Activated CD4-positive, CD25-positive, alpha-beta regulatory T cell treated with anti-CD3 and anti-CD28 coated beads, Interleukin-2, amount 50 U/mL, for 24 hours (primary cell): ENCODE measurements around the gene TXNIP.
"Not testable (repeated sequence)": the region's sequence is repeated elsewhere in the genome, so short reads cannot be mapped to it uniquely, and the experiment has no call there.

Source experiments
- ATAC-seq, 2 donors: fragments of 150-1000 bp; cut with Tn5 transposase; one replicate each; pipeline ENCODE4 v1.10.0; 2021; ENCODE audit warnings: mild to moderate bottlenecking in 1 of 2, moderate library complexity in 1 of 2

Gene TXNIP, protein sequence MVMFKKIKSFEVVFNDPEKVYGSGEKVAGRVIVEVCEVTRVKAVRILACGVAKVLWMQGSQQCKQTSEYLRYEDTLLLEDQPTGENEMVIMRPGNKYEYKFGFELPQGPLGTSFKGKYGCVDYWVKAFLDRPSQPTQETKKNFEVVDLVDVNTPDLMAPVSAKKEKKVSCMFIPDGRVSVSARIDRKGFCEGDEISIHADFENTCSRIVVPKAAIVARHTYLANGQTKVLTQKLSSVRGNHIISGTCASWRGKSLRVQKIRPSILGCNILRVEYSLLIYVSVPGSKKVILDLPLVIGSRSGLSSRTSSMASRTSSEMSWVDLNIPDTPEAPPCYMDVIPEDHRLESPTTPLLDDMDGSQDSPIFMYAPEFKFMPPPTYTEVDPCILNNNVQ

DNA sequence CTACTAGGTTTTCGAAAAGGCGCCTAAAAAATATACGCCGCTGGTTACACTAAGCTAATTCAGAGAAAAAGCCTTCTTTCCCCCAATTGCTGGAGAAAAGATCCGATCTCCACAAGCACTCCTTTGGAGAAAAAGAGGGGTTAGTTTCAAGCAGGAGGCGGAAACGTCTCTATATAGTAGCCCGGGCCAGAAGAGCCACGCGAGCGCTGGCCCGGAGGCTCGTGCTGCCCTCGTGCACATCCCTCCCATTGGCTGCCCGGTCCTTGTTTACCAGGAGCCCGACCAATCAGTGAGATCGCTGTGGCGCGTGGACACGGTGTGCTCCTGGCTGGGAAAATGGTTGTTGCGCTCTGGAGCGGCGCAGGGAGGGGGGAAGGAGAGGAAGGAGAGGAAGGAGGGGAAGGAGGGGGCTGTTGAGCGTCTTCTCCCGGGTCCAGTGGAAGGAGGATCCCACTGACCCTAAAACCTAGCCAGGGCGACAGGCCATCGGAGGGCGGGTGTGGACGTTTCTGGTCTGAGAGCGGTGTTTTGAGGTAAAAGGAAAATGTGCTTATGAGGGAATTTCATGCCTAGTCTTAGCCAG lies at the start of gene TXNIP:
Gene TXNIP (minus strand): TSS at position 147 of the 583 bp plus-strand sequence. CDS start 313 bp downstream, outside the sequence.
- peak; percentile 95 to 96 for ATAC-seq

DNA sequence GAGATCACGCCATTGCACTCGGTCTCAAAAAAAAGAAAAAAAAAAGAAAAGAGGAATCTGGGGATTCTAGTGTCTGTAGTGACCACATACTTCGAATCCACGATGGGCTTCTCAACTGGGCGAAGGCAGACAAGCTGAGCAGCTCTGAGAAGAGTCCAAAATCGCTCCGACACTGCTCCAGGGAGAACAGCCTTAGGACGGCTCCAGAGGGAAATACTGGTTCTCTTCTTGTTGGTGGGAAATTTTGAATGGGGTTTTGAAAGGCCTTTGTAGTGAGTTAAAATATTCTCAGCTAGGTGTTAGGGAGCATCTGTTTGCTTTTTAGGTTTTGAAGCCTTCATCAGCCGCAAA lies 43.4 kb upstream of the TXNIP start:
- ATAC-seq: no peak

DNA sequence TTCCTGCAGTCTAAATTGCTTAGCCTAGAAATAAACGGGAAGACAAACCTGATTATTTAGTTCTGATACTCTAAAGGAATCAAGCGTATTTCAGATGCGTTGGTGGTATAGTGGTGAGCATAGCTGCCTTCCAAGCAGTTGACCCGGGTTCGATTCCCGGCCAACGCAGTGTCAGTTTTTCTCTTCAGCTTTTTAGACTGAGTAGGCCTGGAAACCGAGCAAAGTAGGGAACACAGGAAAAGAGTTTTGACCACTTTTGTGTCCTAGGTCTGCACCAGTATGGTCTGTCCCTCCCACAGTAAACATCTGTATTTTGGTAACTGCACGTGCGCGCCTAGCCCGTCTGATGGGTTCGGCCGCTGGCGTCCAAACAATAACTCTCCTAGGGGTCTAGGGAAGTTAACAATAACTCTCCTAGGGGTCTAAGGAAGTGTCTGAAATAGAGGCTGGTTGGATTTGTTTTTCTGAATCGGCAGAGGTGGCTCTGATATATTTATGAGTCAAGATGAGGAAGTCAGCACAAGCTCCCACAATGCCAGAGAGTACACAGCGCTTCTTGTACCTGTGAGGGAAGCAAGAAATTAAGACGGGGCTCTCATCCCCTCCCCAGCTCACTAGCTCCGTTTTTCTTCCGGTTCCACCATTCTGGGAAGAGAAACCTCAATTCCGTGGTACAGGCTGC lies 40.7 kb upstream of the TXNIP start:
- ATAC-seq: peak; percentile 44 to 52

DNA sequence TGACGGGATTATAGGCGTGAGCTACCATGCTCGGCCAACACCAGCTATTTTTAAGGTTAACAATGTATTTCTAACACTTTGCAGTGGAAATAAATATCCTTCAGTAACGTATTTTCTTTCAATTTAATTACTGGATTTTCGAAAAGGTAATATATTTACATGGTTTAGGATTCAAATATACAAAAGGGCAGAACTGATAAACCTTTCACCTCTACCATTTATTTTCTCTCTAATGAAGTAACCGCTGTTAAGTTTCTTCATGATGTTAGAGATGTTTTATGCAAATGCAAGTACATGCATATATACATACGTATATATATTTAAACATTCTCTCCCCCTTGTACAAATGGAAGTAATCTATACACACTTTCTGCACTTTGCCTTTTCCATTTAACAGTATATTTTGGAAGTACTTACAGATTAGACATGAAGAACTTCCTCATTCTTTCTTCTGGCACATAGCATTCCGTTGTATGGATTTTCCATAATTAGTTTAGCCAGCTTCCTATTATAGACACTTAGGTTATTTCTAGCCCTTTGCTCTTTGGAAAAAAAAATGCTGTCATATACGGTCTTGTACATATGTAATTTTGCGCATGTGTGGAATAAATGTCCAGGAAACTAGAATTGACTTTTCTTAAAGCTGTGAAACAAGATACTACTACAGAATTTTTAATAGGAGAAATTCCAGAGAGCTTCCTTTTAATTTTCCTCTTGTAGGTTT lies 40.0 kb upstream of the TXNIP start:
- no peak for ATAC-seq

DNA sequence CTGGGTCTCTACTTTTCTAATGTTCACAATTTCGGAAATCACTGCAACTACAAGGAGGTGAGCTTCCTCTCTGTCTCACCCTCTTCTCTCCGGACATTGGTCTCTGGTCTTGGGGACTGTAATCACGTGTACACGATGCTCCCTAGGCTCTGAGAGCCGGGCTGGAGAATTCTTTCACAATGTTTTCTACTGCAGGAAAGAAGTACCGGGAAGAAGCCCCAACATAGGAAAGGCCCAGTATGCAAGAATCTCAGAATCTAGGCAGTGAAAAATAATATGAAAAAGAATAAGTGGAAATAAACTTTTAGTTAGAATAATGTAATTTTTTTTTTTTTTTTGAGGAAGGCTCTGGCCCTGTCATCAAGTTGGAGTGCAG lies 38.7 kb upstream of the TXNIP start:
- ATAC-seq: no peak

DNA sequence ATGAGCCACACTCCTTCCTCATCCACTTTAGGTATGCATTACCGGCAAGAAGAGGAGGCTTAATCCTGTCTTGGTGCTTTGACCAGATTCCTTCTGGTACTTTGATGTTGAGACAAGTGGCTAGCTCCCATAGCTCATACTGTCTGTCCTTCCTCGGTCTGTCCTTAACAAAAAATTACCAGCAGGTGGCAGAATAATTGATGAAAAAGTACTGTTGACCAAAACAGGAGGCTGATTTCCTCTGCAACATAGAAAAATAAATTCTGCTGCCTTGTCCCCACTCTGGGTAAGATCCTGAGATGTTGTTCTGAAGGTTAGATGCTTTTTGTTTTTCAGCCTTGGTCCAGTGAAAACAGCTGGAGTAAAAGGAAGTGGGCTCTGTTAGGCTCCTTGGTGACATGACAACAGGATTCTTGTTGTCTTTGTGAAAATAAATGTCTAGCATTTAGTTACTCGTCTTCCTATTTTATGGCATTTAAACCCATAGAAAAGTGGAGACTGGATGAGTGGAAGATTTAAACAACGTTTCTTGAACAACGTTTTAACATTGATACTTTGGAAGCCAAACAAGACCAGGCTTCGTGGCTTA lies 36.3 kb upstream of the TXNIP start:
- ATAC-seq: no peak

DNA sequence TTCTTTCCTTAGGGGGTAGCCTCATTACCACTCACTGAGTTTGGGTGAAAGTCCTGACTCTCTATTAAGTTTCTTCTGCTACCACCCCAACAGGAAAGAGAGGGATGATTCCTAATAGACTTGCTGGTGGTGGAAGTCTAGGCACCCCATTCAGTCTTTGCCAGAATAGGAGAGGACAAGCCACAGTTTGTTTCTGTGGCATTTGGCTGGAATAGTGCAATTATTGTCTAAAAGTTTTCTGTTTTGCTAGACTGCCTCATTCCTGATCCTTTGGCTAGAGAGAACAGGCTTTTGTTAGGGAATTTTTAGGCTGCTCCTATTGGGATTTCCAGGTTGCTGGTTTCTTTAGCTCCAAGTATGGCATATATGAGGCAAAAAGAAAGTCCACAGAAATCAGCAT lies 35.1 kb upstream of the TXNIP start:
- no peak for ATAC-seq

DNA sequence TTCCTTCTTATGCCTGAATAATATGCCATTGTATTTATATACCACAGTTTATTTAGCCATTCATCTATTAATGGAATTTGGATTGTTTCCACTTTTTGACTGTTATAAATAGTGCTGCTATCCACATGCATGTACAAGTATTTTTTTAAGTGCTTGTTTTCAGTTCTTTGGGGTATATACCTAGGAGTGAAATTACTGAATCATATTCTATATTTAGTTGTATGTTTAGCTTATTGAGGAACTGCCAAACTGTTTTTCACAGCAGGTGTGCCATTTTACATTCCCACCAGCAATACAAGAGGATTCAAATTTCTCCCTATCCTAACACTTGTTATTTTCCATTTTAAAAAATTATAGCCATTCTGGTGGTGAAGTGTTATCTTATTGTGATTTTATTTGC lies 32.7 kb upstream of the TXNIP start:
- ATAC-seq: no peak

DNA sequence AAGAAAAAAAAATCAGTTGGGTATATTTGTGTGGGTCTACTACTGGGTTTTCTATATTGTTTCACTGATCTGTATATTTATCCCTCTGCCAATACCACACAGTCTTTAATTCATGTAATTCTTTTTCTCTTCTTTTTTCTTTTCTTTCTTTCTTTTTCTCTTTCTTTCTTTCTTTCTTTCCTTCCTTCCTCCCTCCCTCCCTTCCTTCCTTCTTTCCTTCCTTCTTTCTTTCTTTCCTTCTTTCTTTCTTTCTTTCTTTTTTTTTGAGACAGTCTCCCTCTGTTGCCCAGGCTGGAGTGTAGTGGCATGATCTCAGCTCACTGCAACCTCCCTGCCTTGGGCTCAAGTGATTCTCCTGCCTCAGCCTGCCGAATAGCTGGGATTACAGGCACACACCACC lies 30.3 kb upstream of the TXNIP start:
- not testable (repeated sequence) for ATAC-seq

DNA sequence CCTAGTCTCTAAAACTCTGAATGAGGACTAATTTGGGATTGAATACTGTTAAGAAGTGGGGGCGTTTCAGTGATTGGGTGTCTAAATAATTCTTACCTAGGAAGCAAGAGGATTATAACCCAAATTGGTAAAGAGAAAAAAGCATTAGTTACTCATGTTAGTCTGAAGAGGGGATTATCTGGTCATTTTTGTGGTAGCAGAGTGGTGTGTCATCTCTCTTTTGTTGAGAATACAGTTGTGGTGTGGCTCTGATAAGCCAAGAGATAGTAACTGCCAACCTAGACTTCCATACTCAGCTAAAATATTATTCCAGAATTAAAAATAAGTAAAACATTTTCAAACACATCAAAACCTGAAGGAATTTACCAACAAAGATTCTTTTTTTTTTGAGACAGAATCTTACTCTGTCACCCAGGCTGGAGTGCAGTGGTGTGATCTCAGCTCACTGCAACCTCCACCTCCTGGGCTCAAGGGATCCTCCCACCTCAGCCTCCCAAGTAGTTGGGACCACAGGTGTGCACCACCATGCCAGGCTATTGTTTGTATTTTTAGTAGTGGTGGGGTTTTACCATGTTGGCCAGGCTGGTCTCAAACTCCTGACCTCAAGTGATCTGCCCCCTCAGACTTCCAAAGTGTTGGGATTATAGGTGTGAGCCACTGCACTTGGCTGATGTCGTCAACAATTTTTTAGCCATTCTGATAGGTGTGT lies 29.6 kb upstream of the TXNIP start:
- not testable (repeated sequence) for ATAC-seq

DNA sequence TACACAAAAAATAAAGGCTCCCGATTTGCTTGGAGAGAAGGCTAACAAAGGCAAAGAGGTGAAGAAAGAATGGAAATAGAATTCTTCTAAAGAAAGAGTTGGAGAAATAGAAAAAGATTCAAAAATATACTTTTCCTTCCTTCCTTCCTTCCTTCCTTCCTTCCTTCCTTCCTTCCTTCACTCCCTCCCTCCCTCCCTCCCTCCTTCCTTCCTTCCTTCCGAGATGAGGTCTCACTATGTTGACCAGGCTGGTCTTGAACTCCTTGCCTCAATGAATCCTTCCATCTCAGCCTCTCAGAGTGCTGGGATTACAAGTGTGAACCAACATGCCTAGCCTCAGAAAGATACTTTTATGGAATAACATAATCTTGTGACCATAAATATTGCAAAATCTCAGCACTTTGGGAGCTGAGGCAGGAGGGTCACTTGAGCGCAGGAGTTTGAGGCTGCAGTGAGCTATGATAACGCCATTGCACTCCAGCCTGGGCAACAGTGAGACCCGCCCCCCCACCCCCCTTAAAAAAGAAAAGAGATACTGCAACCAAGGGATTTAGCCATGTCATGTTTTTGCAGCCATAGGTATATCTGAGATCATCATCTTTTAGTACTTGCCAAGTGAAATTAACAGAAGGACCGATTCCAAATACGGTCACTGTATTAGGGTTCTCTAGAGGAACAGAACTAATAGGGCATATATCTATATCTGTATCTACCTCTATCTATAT lies 26.2 kb upstream of the TXNIP start:
- ATAC-seq: no peak

DNA sequence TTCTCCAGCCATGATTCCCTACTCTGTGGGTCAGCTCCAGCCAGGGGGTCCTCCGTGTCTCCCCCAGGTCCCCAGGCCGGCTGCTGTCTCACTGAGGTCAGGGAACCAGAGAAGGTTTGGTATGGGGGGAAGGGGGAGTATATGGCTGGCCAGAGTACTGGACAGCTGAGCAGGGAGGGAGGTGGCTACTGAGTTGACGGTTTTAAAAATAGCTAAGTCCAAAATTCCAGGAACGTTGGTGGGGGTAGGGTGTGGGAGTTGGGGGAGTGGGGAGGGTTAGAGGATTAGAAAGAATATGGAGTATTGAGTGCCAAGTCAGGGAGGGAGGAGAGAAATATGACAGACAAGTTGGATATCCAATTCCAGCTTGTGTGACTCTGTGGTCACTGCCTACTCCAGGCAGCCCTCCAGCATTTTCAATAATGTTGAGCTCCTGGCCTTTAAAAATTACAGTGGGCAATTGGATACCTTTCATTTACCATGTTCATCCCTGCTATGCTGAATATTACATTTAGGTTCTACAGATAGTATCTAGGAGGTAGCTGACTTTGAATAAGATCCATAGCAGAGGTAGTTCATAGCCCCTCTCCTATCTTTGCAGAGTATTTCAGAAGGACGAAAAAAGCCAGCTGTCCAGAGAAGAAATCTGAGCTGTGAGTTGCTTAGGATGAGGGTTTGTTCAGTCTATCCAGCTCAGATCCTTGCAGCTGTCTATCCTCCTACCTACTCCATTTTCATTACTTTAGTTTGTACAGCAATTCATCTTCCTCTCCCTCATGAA lies 25.4 kb upstream of the TXNIP start, which contains the start of gene HJV:
Gene HJV (minus strand): TSS at position 114 of the 781 bp plus-strand sequence. CDS start 1,504 bp downstream, outside the sequence.
- ATAC-seq: no peak

DNA sequence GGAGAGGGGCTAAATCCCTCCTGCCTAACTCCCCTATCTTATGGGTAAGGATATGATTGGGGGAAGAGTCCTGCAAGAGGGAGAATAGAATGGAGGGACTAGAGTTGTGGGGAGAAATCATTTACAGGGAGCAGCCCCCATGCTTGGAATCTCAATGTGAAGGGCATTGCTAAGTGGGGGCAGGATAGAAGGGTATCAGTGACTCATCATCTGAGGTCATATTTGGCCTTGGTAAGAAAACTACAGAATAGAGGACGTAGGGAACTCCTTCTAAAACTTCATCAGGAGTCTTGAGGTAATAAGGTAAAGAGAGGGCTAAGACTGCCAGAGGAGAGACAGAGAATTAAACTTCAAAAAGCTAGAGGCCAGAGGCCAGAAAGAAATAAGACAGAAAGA lies 24.7 kb upstream of the TXNIP start:
- ATAC-seq: no peak

DNA sequence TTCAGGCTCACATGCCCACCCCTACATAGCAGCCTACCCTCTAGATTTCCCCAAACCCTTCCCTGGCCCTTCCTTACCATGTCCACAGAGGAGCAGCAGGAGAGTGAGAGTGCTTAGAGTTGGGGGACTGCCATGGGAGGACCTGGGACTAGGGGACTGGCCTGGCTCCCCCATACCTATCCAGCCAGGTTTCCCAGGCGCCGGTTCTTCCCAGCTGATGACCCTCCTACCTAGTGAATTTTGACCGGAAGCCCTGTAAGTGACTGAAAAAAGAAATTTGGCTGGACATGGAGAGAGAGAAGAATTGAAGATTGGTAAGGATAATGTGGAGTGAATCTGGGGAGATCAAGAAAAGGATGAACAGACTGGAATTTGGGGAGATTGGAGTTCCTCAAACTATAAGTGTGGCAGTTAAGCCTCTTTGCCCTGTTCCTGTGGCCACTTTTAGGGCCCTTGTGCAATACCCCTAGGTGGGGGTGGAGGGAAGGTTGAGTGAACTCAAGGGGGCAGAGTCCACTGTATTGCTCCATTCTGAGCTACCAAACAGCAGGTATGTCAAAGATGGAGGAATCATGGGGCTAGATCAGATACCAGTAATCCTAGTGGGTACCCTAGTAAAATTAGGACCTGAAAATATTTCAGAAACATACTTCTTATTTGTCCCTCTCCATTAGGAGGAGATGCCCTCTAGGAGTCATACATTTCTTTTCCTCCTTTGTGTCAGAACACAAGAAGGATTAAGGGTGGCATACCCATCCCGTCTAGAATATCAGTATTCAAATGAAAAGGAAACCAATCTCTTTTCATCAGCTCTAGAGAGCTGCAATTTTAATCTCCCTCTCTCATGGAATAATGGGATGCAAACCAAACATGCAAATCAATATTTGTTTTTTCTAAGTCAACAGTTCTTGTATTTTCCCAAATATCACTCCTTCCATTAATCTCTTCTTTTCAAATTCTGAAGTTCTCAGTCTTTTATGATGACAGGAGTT lies 24.0 kb upstream of the TXNIP start:
- ATAC-seq: no peak

DNA sequence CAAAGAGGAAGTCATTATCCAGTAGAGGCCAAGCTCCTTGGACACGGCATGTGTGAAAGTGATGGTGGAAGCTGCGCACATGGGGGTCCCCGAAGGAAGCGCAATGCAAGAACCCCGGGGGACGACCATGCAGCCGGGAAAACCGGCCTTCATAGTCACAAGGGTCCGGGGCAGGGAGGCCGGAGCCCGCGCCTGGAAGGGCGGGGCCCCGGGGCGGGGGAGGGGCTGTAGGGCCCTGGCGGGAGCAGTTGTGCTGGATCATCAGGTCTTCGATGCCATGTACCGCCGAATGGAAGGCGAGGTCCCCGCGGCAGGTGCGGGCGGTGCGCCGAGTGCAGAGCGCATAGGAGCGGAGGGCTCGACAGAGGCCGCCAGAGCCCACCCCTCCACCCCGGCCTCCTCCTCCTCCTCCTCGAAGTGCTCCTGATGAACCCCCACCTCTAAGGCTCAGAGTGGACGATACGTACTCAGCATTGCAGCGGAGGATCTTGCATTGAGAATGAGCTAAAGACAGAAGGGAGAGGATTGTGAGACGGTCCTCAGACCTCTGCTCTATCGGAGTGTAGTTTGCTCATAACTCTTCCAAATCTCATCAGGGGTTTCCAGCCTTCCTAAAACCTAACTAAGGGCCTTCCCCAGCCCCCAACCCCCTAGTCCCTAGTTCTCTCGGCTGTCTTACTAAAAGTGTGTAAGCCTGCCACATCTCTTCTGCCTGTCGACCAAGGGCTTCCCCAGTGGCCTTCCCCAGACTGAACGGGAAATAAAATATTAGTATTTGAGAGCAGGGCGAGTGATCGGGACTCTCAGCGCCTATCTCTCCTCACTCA lies 23.1 kb upstream of the TXNIP start:
- ATAC-seq: no peak

DNA sequence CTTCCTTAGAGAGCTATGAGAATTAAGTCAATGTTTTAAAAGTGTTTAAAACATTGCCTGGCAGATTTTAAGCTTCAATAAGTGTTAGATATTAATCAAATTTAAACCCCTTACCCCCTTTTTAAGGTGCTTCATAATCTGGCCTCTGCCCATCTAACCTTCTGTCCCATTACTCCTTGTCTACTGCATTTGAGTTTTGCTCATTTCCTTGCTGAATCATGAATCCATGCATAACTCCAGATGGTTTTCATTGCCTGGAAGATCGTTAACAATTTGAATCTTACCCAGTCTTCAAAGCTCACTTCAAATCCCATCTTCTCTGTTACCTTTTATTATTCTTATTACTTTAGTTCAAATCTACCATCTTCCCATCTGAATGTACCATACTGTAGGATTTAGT lies 20.5 kb upstream of the TXNIP start:
- no peak for ATAC-seq

DNA sequence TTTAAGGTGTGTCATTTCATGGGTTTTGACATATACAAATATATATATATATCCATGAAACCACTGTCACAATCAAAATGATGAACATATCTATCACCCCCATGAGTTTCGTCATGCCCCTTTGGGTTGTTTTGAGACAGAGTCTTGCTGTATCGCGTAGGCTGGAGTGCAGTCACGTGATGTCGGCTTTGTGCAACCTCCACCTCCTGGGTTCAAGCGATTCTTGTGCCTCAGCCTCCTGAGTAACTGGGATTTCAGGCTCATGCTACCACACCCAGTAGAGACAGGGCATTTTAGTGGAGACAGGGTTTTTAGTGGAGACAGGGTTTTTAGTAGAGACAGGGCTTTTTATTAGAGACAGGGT lies 17.2 kb upstream of the TXNIP start:
- peak in 1 of 2 donors; percentile 64 for ATAC-seq
